ENCODE results near the gene ATP2C2.
A peak's percentile ranks its signal among the peaks of the same experiment; 100 is the strongest.

The ATP2C2 gene, protein sequence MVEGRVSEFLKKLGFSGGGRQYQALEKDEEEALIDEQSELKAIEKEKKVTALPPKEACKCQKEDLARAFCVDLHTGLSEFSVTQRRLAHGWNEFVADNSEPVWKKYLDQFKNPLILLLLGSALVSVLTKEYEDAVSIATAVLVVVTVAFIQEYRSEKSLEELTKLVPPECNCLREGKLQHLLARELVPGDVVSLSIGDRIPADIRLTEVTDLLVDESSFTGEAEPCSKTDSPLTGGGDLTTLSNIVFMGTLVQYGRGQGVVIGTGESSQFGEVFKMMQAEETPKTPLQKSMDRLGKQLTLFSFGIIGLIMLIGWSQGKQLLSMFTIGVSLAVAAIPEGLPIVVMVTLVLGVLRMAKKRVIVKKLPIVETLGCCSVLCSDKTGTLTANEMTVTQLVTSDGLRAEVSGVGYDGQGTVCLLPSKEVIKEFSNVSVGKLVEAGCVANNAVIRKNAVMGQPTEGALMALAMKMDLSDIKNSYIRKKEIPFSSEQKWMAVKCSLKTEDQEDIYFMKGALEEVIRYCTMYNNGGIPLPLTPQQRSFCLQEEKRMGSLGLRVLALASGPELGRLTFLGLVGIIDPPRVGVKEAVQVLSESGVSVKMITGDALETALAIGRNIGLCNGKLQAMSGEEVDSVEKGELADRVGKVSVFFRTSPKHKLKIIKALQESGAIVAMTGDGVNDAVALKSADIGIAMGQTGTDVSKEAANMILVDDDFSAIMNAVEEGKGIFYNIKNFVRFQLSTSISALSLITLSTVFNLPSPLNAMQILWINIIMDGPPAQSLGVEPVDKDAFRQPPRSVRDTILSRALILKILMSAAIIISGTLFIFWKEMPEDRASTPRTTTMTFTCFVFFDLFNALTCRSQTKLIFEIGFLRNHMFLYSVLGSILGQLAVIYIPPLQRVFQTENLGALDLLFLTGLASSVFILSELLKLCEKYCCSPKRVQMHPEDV

GRCh38 chr16:84368308-84368996, at the start of gene ATP2C2:
ATP2C2 (plus strand) TSS chr16:84368538; CDS start chr16:84368616, 78 bp downstream.
- TF ChIP-seq, protein P1, sequence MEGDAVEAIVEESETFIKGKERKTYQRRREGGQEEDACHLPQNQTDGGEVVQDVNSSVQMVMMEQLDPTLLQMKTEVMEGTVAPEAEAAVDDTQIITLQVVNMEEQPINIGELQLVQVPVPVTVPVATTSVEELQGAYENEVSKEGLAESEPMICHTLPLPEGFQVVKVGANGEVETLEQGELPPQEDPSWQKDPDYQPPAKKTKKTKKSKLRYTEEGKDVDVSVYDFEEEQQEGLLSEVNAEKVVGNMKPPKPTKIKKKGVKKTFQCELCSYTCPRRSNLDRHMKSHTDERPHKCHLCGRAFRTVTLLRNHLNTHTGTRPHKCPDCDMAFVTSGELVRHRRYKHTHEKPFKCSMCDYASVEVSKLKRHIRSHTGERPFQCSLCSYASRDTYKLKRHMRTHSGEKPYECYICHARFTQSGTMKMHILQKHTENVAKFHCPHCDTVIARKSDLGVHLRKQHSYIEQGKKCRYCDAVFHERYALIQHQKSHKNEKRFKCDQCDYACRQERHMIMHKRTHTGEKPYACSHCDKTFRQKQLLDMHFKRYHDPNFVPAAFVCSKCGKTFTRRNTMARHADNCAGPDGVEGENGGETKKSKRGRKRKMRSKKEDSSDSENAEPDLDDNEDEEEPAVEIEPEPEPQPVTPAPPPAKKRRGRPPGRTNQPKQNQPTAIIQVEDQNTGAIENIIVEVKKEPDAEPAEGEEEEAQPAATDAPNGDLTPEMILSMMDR (IDR thresholded peaks at IDR 0.05; ENCODE audit: insufficient read depth, low read depth, low read length, missing control alignments) = no peak
- peak; percentile 65 for DNase-seq (ENCODE audit: low read depth)
- peak within 1 kb of the TSS; percentile 53 for H3K4me3 ChIP-seq (ENCODE audit: low read length)

DNA sequence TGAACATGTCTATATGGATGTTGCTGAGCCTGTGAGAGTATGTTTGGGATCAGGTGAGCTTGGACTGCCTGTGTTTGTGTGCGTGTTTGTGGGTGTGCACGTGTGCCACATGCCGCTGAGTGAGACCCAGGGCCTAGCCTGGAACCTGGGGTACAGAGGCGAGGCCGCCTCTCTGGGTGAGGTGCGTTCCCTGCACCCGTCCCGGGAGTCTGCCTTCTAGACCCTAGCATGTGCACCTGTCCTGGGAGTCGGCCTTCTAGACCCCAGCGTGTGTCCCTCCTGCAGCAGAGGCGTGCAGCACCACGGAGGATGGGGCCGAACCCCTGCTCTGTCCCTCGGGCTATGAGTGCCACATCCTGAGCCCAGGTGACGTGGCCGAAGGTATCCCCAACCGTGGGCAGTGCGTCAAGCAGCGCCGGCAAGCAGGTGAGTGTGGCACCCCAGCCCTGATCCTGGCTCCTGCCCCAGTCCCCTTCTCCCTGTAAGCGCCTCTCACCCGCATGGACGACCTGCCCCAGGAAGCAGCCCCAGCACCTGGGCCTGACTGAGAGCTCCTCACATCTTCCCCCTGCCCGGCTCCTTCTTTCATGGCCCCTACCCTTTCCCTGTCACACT, 49.1 kb upstream of the ATP2C2 start:
- no peak for DNase-seq (ENCODE audit: low read depth)
- TF ChIP-seq, protein P1 (IDR thresholded peaks at IDR 0.05; ENCODE audit: insufficient read depth, low read depth, low read length, missing control alignments) = no peak
- no peak overlapping the region for H3K4me3 ChIP-seq (ENCODE audit: low read length)

DNA sequence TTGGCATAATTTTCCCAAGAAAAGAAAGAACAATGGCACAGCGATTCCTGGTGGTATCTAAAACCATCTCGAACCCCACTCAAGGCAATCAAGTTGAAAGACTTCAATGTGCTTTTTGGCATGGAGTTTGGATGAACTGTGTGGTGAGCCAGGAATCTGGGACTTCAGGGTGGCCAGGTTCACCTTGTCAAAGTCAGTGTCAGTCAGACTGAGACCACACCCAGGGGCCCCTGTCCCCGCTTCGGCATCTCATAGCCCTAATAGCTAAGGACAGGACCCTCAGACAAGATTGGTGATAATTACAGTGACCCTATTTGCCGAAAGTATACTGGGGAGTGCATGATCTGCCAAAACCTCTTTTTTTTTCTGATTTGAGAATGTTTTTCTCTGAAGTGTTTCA, 47.8 kb upstream of the ATP2C2 start:
- no peak overlapping the region for H3K4me3 ChIP-seq (ENCODE audit: low read length)
- TF ChIP-seq, protein P1 (IDR thresholded peaks at IDR 0.05; ENCODE audit: insufficient read depth, low read depth, low read length, missing control alignments) = no peak
- DNase-seq (ENCODE audit: low read depth) = no peak

DNA sequence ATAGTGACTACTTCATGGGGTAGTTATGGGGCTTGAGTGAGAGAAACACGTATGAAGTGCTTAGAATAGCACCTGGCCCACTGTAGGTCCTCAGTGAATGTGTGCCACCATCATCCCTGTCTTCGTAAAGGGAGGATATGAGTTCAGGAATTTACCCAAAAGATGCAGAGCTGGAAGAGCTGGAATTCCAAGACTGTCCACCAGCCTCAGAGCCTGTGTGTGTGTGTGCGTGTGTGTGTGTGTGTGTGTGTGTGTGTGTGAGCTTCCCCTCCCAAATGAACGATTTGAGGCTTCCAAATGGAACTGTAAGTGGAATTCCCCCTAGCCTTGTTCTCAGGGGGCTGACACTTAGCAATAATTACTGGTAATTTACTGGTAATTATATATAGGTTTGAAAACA, 46.4 kb upstream of the ATP2C2 start:
- H3K4me3 ChIP-seq (ENCODE audit: low read length) = no peak overlapping the region
- DNase-seq (ENCODE audit: low read depth) = no peak
- TF ChIP-seq, protein P1 (IDR thresholded peaks at IDR 0.05; ENCODE audit: insufficient read depth, low read depth, low read length, missing control alignments) = no peak

GRCh38 chr16:84322749-84323148, 45.6 kb upstream of the ATP2C2 start:
- H3K4me3 ChIP-seq (ENCODE audit: low read length) = no peak overlapping the region
- TF ChIP-seq, protein P1 (IDR thresholded peaks at IDR 0.05; ENCODE audit: insufficient read depth, low read depth, low read length, missing control alignments) = no peak
- no peak for DNase-seq (ENCODE audit: low read depth)

- no peak overlapping the region for H3K4me3 ChIP-seq (ENCODE audit: low read length)
- peak; percentile 24 for DNase-seq (ENCODE audit: low read depth)
- TF ChIP-seq, protein P1 (IDR thresholded peaks at IDR 0.05; ENCODE audit: insufficient read depth, low read depth, low read length, missing control alignments) = no peak
Observed at GRCh38 chr16:84323606-84324005, 44.7 kb upstream of the ATP2C2 start.

All from epithelial cell of esophagus (primary cell).